CD14-positive monocyte (primary cell): ENCODE results near the gene PRKD1. TPM values are rescaled to one million over a fixed set of nuclear protein-coding genes. Genes with fewer than 3 reads are reported as not detected.

Source experiments
- DNase-seq, 3 donors: peaks; one replicate each; pipeline ENCODE4 v3.0.0-alpha.2; 2011 to 2022
- H2AFZ ChIP-seq: 2 replicates; pipeline ENCODE4 v1.6.0; 2012; ENCODE audit warnings: mild to moderate bottlenecking, low read depth, low read length, inconsistent platforms; ENCODE audit not compliant: insufficient read depth, poor library complexity, severe bottlenecking
- H3K27ac ChIP-seq, 2 donors: 1 replicate in 1 of 2; 2 replicates in 1 of 2; pipeline ENCODE4 v1.5.1; 2012 to 2013; ENCODE audit warnings: low read length in 2 of 2, control low read depth in 1 of 2, inconsistent platforms in 1 of 2, low read depth in 1 of 2, mild to moderate bottlenecking in 1 of 2
- H3K27me3 ChIP-seq, 2 donors: one replicate each; pipeline versions ENCODE4 v1.6.0 to v1.6.1; 2011 to 2013; ENCODE audit warnings: low read length in 2 of 2; ENCODE audit not compliant: control insufficient read depth in 2 of 2, insufficient read depth in 2 of 2
- H3K36me3 ChIP-seq, 2 donors: replicated peaks in 1 of 2; 1 replicate in 1 of 2; 2 replicates in 1 of 2; pipeline versions ENCODE4 v1.5.1 to v1.6.1; 2012 to 2013; ENCODE audit warnings: low read length in 2 of 2, control low read depth in 1 of 2, inconsistent platforms in 1 of 2, mild to moderate bottlenecking in 1 of 2; ENCODE audit not compliant: insufficient read depth in 2 of 2, control insufficient read depth in 1 of 2
- H3K4me1 ChIP-seq, 2 donors: 1 replicate in 1 of 2; 2 replicates in 1 of 2; pipeline versions ENCODE4 v1.5.1 to v1.6.1; 2012 to 2013; ENCODE audit warnings: low read length in 2 of 2, control low read depth in 1 of 2, inconsistent platforms in 1 of 2, mild to moderate bottlenecking in 1 of 2, moderate library complexity in 1 of 2; ENCODE audit not compliant: insufficient read depth in 2 of 2, control insufficient read depth in 1 of 2
- H3K4me2 ChIP-seq: replicated peaks from 2 replicates; pipeline ENCODE3; 2012; ENCODE audit warnings: low read length, moderate library complexity, mild to moderate bottlenecking; ENCODE audit not compliant: poor library complexity, severe bottlenecking; ENCODE audit errors: extremely low read depth
- H3K4me3 ChIP-seq, 3 experiments: fragments of 200-600 bp in 1 of 3; sonication (generic) in 1 of 3; replicated peaks in 1 of 3; 1 replicate in 2 of 3; 2 replicates in 1 of 3; pipeline ENCODE4 v1.5.1; 2011 to 2013; ENCODE audit warnings: low read length in 3 of 3, mild to moderate bottlenecking in 3 of 3, control low read depth in 2 of 3, low read depth in 2 of 3, inconsistent platforms in 1 of 3, moderate library complexity in 1 of 3
- H3K79me2 ChIP-seq: 2 replicates; pipeline ENCODE4 v1.6.0; 2012; ENCODE audit warnings: mild to moderate bottlenecking, control low read depth, inconsistent platforms, low read length, moderate library complexity; ENCODE audit not compliant: insufficient read depth
- H3K9ac ChIP-seq: 2 replicates; pipeline ENCODE4 v1.6.0; 2017; ENCODE audit warnings: low read length, mild to moderate bottlenecking; ENCODE audit not compliant: insufficient read depth, poor library complexity, severe bottlenecking
- H3K9me3 ChIP-seq, 2 donors: replicated peaks in 1 of 2; 1 replicate in 1 of 2; 2 replicates in 1 of 2; pipeline versions ENCODE4 v1.5.1 to v1.6.1; 2012 to 2013; ENCODE audit warnings: low read length in 2 of 2, control low read depth in 1 of 2; ENCODE audit not compliant: control insufficient read depth in 1 of 2, insufficient read depth in 1 of 2
- H4K20me1 ChIP-seq: 2 replicates; pipeline ENCODE4 v1.6.0; 2012; ENCODE audit warnings: mild to moderate bottlenecking, low read length, control low read depth, moderate library complexity; ENCODE audit not compliant: insufficient read depth
- H3K27ac Mint-ChIP-seq, 7 donors: one replicate each; pipeline ENCODE4 v1.8.0; 2020; ENCODE audit warnings: mild to moderate bottlenecking in 7 of 7, mixed read lengths in 7 of 7, moderate library complexity in 6 of 7, inconsistent platforms in 2 of 7
- H3K27me3 Mint-ChIP-seq, 3 donors: one replicate each; pipeline ENCODE4 v1.8.0; 2021 to 2022; ENCODE audit warnings: low read depth in 3 of 3, mild to moderate bottlenecking in 3 of 3, mixed read lengths in 3 of 3, moderate library complexity in 3 of 3, inconsistent platforms in 1 of 3
- H3K36me3 Mint-ChIP-seq, 2 donors: one replicate each; pipeline ENCODE4 v1.8.0; 2020; ENCODE audit warnings: mixed read lengths in 2 of 2, inconsistent platforms in 1 of 2, mild to moderate bottlenecking in 1 of 2
- H3K4me1 Mint-ChIP-seq: one replicate; pipeline ENCODE4 v1.8.0; 2020; ENCODE audit warnings: mild to moderate bottlenecking, mixed read lengths
- H3K4me3 Mint-ChIP-seq, 2 donors: one replicate each; pipeline ENCODE4 v1.8.0; 2020; ENCODE audit warnings: mild to moderate bottlenecking in 2 of 2, mixed read lengths in 2 of 2, moderate library complexity in 1 of 2
- H3K9me3 Mint-ChIP-seq, 7 donors: one replicate each; pipeline ENCODE4 v1.8.0; 2020 to 2022; ENCODE audit warnings: mixed read lengths in 7 of 7, mild to moderate bottlenecking in 6 of 7, moderate library complexity in 6 of 7, inconsistent platforms in 2 of 7
- CTCF ChIP-seq: fragments of 200-600 bp; IDR thresholded peaks from one replicate; pipeline ENCODE4 v1.8.0; 2022; ENCODE audit warnings: antibody characterized with exemption, mild to moderate bottlenecking
- WGBS: methylation state at CpG from one replicate; pipeline ENCODE4 v1.1.5; 2013; ENCODE audit warnings: missing lambda C conversion rate; ENCODE audit not compliant: insufficient coverage; 5-methylcytosine and 5-hydroxymethylcytosine counted together
- intact Hi-C, 2 donors: fragments of 100-400 bp; cut with micrococcal nuclease; formaldehyde crosslinking; loops; one replicate each; pipeline versions ENCODE4 v1.15.0 to v1.15.1; 2023
- polyA plus RNA-seq, 3 donors: library from polyadenylated mRNA; depleted of rRNA in 1 of 3; unstranded in 2 of 3; stranded (reverse) in 1 of 3; fragments of 300-500 nt in 2 of 3; fragments of >200 nt in 1 of 3; fragmentation: Illumina TruSeq in 2 of 3; gene quantifications; 1 replicate in 2 of 3; 2 replicates in 1 of 3; pipeline ENCODE4 v1.2.3, GENCODE V29; 2012 to 2021

PRKD1 gene
- polyA plus RNA-seq, 3 donors = not detected

DNA sequence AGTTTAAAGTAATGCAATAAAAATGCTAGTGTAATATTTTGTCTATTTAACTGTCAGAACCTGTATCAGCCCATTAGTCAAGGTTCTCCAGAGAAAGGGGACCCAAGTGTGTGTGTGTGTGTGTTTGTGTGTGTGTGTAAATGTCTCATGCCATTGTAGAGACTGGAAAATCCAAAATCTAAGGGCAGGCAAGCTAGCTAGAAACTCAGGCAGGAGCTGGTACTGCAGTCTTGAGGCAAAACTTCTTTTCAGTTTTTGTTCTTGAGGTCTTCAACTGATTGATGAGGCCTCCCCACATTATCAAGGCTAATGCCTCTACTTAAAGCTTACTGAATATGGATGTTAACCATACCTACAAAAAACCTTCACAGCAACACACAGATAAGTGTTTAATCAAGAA, 126.7 kb downstream of the PRKD1 start:
- H3K9me3 Mint-ChIP-seq = peaks cover 0 to 5% (median 2%) of the 10 kb centered on the region in 7 donors
- H3K36me3 Mint-ChIP-seq = no peaks in the 10 kb centered on the region
- Histone ChIP-seq H3K9ac (no peak overlapping the region), H3K27ac (no peak overlapping the region), H3K27me3 (no peaks in the 10 kb centered on the region), H3K4me3 (no peak overlapping the region), H4K20me1 (no peaks in the 10 kb centered on the region), H2AFZ (no peak overlapping the region), H3K36me3 (no peaks in the 10 kb centered on the region), H3K4me1 (no peaks in the 10 kb centered on the region), H3K4me2 (no peak overlapping the region), H3K9me3 (peaks cover 0 to 4% of the 10 kb centered on the region in 2 donors), H3K79me2 (no peaks in the 10 kb centered on the region)
- no peak for TF ChIP-seq CTCF
- no peaks in the 10 kb centered on the region for H3K4me1 Mint-ChIP-seq
- intact Hi-C loops = no loop called here
- H3K27ac Mint-ChIP-seq = no peak overlapping the region
- peaks cover 0 to 1% (median 0%) of the 10 kb centered on the region in 3 donors for H3K27me3 Mint-ChIP-seq
- H3K4me3 Mint-ChIP-seq = no peak overlapping the region
- no peak for DNase-seq

DNA sequence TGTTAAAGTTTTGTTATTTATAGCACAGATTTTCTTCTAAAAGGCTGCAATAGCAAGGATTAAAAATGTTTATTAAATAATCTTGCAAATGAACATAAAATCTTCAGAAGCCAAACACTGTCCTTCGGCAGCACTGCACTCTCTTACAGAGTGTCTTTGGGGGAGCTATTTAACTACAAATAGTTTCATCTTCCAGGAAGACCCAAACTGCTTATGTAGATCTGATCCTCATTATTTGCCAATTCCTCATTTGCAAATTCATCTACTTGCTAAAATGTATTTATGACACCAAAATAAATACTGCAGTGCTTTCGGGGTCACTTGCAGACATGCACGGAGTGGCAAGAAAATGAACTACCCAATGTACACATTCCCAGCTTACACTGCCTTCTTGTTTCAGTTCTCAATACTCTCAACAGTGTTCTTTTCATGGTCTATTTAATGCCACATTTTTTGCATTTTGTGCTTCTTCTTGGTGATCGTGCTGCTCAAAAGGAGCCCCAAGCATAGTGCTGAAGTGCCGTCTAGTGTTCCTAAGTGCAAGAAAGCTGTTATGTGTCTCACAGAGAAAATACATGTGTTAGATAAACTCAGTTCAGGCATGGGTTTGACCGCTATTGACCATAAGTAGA, 128.1 kb downstream of the PRKD1 start:
- H3K9ac ChIP-seq = no peak overlapping the region
- H3K36me3 Mint-ChIP-seq = no peaks in the 10 kb centered on the region
- H3K9me3 Mint-ChIP-seq = peaks cover 0 to 5% (median 0%) of the 10 kb centered on the region in 7 donors
- peaks cover 0 to 4% of the 10 kb centered on the region in 2 donors for H3K9me3 ChIP-seq
- no peak overlapping the region for H2AFZ ChIP-seq
- no peak overlapping the region for H3K27ac ChIP-seq
- H3K27ac Mint-ChIP-seq = no peak overlapping the region
- WGBS = 85% methylated on average over 4 of the region's 6 CpGs
- no peak overlapping the region for H3K4me3 ChIP-seq
- H3K27me3 ChIP-seq = no peaks in the 10 kb centered on the region
- H4K20me1 ChIP-seq = no peaks in the 10 kb centered on the region
- H3K27me3 Mint-ChIP-seq = no peaks in the 10 kb centered on the region
- no peak for DNase-seq
- H3K4me3 Mint-ChIP-seq = no peak overlapping the region
- H3K4me1 ChIP-seq = no peaks in the 10 kb centered on the region
- H3K79me2 ChIP-seq = no peaks in the 10 kb centered on the region
- no peak for TF ChIP-seq CTCF
- intact Hi-C loops = no loop called here
- H3K36me3 ChIP-seq = no peaks in the 10 kb centered on the region
- H3K4me1 Mint-ChIP-seq = no peaks in the 10 kb centered on the region
- no peak overlapping the region for H3K4me2 ChIP-seq
